HG02571 (cell line): ENCODE data around the gene SH3GLB2.
A peak's percentile ranks its signal among the peaks of the same experiment; 100 is the strongest.

ENCODE experiments used
- ATAC-seq: cut with Tn5 transposase; IDR thresholded peaks from one replicate; pipeline ENCODE4 v1.9.1; 2021; ENCODE audit warnings: mild to moderate bottlenecking, moderate library complexity; ENCODE audit not compliant: unreplicated experiment

The SH3GLB2 gene

DNA sequence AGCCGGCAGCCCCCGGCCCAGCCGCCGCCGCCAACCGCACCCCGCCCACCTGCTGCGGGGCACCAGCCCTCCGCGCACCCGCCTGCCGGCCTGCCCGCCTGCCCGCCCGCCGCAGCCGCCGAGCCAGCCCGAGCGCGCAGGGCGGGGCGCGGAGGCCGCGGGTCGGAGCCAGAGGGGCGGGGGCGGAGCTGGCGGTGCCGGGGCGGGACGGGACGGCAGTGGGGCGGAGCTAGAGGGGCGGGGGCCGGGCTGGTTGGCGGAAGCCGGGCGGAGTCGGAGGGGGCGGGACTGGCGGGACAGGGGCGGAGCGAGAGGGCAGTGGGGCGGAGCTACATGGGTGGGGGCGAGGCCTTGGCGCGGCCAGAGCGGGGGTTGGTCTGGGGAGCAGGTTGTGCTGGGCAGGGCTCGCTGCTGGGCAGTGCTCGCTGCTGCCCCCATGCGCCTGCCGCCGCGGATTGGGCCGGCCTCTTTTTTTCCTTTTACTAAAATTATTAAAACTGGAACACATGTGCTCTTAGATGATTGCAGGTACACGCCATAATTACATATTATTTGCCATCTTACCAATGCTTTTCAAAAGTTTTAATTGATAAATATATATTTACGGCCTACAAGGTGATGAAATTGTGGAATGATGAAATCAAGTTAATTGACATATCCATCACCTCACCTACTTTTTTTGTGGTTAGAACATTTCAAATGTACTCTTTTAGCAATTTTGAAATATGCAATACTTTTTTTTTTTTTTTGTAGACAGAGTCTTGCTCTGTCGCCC, at the start of gene SH3GLB2:
TSS of gene SH3GLB2 (minus strand) at position 140 of the 775 bp plus-strand sequence. CDS start 177 bp downstream, outside the sequence.
- peak; percentile 75 for ATAC-seq

DNA sequence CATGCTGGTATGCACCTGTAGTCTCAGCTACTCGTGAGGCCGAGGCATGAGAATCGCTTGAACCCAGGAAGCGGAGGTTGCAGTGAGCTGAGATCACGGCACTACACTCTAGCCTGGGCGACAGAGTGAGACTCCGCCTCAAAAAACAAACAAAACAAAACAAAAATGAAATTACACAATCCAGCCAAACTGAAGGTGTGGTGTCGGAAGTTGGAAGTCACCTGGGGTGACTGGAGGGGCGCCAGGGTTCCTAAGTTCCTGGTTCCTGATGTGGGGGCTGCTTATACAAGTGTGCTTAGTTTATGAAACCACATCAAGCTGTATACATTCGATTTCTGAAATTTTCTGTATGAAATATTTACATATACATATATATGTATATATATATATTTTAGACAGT, 49.1 kb upstream of the SH3GLB2 start:
- ATAC-seq, result no peak

GRCh38 chr9:129076640-129077037, 48.5 kb upstream of the SH3GLB2 start:
- no peak for ATAC-seq

DNA sequence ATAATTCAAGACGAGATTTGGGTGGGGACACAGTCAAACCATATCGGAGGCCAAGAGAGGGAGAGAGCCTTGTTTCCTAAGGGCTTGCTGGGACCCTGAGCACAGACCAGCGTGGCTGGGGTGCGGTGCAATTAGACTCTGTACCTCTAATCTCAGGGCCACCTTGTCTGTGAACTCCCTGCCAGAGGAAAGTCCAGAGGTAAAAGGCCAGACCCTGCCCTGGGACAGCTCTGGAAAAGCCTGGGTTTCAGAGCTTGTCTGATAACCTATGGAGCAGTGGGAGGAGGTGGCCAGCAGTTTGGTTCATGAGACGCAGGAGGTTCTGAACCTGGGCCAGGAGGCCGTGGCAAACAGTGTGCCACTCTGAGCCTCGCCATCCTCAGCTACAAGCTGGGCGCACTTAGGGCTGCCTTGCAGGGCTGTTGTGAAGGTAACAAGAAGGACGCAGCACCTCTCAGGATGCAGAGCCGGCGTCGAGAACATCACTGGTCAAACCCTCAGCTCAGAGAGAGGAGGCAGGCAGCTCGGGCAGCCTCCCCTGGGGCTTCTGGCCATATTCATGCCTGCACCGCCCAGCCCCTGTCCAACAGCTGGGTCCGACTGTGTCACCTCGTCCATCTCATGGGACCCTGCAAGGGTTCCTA, 48.0 kb upstream of the SH3GLB2 start:
- no peak for ATAC-seq

DNA sequence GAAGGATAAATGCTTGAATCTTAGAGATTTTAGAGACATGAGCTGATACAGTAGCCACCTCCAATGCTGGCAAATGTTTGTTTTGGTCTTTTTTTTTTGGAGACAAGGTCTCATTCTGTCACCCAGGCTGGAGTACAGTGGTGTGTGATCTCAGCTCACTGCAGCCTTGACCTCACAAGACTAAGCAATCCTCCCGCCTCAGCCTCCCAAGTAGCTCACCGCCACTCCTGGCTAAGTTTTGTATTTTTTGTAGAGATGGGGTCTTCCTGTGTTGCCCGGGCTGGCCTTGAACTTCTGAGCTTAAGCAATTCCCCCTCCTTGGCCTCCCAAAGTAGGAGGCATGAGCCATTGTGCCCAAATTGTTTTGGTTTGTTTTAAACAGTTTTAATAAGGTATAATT, 46.0 kb upstream of the SH3GLB2 start:
- no peak for ATAC-seq

DNA sequence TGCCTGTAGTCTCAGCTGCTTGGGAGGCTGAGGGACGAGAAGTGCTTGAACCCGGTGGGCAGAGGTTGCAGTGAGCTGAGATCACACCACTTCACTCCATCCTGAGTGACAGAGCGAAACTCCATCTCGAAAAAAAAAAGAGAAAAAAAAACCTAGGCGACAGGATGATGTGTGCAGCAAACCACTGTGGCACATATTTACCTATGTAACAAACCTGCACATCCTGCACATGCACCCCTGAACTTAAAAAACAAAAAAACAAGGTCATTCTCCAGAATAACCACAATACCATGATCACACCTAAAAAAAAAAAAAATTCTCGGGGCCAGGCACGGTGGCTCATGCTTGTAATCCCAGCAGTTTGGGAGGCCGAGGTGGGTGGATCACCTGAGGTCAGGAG, 45.3 kb upstream of the SH3GLB2 start:
- ATAC-seq, result no peak

GRCh38 chr9:129072171-129072570, 44.0 kb upstream of the SH3GLB2 start:
- no peak for ATAC-seq

DNA sequence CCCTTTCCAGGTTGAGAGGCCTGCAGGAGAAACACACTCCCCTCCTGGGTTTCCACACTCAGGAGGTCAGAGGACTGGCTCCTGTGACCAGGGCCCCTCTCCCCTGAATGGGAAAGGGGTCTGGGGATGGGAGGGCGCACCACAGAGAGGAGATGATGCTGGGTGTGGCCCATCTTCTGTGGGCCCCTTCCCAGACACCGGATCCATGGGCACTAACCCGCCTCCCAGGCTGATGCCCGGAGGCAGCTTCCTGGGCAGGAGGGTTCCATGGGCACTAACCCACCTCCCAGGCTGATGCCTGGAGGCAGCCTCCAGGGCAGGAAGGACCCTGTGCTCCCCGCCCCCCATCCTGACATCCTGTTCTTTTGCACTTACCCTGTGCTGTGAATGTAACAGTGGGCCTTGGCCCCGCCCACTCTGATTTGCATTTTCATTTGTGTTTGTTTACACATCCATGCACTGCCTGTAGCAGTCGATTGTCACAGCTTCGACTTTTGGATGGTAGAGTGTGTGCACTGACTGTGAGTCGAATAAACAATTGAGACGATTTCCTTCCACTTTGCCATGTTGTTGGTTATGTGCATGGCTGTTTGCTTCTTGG, 43.5 kb upstream of the SH3GLB2 start:
- ATAC-seq, result no peak

GRCh38 chr9:129070696-129071525, 42.8 kb upstream of the SH3GLB2 start:
- no peak for ATAC-seq

DNA sequence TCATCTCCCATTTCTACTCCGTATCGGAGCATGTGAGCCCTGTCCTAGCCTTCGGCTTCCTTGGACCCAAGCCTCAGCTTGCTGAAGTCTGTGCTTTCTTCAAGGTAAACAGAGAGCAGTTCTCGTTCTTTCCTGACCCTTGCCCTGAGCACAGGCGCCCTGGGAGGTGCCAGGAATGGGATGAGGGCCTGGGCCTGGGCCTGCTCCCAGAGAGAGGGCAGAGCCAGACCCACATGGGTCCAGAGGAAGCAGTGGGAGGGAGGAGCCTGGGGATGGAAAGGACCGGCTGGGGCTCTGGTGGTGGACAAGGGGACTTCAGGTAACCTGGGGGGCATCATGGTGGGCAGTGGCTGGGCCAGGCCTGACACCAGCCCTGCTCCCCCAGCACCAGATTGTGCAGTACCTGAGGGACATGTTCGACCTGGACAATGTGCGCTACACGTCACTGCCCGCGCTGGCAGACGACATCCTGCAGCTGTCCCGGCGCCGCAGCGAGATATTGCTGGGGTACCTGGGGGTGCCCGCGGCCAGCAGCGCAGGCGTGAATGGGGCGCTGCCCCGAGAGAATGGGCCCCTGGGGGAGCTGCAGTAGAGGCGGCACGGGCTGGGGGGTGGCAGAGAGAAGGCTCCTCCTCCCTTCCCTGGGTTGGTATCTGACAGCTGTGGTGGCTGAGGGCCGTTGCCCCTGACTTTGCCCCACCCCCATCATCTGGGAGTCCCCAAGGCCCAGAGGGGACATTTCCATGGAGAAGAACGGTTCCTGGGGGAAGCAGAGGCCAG, 41.9 kb upstream of the SH3GLB2 start:
- ATAC-seq, result no peak

DNA sequence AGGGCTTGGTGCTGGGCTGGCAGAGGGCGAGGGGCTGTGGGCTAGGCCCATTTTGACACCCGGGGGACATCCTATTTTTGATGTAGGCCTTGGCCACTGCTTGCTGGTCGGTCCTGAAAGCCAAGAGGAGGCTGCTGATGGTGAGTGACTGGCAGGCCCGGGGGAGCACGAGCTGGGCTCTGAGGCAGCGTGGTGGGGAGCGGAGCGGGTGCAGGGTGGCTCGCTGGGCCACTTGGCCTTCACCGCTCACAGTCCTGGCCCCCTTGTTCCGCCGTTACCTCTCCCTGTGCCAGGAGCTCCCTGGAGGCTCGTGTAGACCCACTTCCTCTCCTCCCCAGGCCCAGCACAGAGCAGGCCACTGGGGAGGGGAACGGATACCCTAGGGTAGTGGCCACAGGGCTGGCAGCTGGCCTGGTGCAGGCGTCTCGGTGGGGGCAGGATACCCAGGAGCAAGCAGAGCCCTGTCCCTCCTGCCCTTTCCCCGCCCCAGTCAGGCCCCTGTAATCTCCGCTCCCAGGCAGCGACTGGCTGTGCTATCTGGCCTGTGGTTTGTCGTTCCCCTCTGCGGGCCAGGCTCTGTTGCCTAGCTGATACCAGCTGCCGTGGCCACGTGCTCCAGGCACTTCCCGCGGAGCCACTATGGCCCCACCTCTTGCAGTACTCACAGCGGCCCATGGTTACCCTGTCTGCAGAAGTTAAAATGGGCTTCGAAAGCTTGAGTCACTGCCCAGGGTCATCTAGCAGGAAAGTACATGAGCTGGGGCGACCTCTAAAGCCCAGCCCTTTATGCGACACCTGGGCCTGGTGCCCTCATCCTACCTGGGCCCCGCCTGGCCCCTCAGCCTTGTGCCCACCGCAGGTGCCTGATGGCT, 41.1 kb upstream of the SH3GLB2 start:
- ATAC-seq, result no peak

DNA sequence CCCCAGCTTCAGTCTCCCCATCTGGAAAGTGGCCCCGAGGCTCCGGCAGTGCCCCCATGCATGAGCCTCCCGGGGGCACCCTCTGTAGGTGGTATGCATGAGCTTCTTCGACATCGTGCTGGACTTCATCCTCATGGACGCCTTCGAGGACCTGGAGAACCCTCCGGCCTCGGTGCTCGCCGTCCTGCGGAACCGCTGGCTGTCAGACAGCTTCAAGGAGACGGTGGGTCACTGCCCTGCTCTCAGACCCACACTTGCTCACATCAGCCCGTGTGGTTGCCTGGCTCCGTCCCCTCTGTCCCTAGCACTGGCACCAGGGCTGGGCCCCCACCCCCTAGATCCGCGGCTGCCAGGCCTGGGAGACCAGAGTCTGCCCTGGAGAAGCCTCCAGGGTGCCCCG, 40.0 kb upstream of the SH3GLB2 start:
- no peak for ATAC-seq

- ATAC-seq, result no peak
Measured at GRCh38 chr9:129064499-129064908, 36.4 kb upstream of the SH3GLB2 start.

DNA sequence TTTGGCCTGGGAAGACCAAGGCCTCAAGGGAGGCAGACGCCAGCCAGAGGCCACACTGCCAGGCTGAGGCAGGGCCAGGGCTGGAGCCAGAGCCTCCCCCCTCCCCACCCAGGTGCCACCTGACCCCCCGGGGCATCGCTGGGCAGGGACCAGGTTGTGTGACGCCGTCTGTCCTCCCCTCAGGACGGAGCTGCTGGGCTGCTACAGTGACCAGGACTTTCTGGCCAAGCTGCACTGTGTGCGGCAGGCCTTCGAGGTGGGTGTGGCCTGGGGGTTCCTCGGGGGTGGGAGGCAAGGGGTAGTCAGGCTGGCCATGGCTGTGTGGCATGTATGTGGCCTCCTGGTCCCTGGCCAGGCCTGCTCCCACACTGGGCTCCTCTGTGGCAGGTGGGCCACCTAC, 34.9 kb upstream of the SH3GLB2 start:
- ATAC-seq, result no peak

DNA sequence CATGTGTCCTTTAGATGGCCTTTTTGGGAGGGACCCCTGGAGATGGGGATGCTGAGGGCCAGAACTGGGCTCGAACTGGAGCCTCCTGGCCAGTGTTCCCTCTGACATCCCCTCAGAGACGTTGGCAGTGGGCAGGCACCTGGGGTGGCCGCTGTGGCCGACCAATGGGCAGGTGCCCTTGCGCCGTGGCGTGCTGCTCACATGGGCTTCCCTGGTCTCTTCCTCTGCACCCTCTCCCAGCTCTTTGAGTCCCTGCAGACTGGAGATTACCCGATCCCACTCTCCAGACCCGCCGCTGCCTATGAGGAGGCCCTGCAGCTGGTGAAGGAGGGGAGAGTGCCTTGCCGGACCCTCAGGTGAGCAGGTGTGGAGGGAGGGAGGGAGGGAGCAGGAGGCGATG, 32.9 kb upstream of the SH3GLB2 start:
- no peak for ATAC-seq

DNA sequence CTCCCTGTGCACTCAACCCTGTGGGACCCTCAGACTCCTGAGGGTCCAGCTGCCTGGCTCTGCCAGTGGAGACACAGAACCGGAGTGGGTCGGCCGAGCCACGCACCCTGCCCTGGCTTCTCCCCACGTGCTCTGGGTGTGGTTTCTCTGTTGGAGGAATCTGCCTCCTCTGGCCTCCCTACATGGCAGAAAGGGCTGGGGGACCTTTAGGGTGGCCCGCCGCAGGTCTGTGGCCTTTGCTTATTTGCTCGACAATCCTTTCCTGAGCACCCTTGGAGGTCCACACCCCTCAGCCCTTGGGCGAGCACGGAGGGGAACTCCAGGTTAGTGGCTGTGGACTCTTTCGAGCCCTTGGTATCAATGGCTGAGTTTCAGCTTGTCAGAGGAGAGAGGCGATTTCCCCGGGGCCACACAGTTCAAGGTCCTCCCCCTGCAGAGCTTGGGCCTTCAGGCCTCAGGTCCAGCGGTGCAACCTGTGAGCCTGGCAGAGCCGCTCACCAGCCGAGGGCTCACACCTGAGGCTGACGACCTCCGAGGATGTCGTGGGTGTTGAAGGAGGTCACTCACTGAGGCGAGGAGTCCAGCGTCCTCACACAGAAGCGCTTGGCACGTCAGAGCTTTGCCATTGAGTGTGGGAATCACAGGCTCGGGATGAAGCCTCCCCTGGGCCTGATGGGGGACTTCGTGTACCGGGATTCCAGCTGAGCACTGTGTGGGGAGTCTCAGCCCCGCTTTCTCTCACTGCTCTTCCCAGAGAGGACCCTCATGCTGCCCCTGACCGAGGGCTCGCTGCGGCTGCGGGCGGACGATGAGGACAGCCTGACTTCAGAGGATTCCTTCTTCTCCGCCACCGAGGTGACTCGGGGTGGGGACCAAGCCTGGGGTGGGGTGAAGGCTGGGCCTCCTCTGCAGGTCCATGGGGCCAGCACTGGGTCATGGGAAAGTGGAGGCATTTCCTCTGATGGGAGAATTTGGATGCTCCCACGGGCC, 32.0 kb upstream of the SH3GLB2 start:
- no peak for ATAC-seq

GRCh38 chr9:129058965-129059795, 31.0 kb upstream of the SH3GLB2 start:
- ATAC-seq, result no peak
